ENCODE measurements around the gene CALML6.
"Not testable (repeated sequence)": the region's sequence is repeated elsewhere in the genome, so short reads cannot be mapped to it uniquely, and the experiment has no call there.

The CALML6 gene

DNA sequence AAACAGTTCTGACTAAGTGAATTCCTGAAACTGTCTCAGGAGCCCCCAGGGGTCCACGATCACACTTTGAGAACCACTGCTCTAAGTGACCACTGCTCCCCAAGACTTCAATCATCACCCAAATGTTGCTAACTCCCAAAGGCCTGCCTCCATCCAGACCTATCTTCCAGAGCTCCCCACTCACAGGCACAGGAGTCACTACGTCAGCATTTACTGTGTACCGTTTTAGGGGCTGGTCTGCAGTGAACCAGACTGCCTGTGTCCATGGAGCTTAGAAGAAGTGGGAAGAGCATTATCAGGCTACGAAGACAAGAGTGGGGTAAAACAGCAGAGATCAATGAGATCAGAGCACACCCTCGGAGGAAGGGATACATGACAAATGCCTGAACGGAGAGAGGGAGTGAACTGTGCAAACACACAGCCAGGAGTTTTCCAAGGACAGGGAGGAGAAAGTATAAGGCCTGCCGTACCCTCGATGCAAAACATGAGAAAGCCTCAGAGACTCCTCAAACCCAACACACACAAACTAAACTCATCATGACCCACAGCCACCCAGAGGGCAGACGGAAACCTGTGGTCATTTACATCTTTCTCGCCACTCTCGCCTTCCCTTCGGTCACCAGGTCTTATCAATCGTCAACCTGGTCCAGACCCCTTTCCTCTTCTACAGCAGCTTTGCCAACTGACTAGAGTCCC lies 34.3 kb upstream of the CALML6 start:
- Histone ChIP-seq H3K4me1 (ENCODE audit: insufficient read depth, low read length) (peaks cover 7% of the 10 kb centered on the region; the same call in 1 of the 2 replicates), H3K27ac (ENCODE audit: low read depth, low read length) (no peak overlapping the region), H3K9ac (ENCODE audit: low read depth, low read length) (no peak overlapping the region), H3K27me3 (ENCODE audit: insufficient read depth, low read length) (no peaks in the 10 kb centered on the region), H3K4me3 (ENCODE audit: low read length) (no peak overlapping the region), H3K9me3 (ENCODE audit: insufficient read depth, low read depth, low read length) (no peaks in the 10 kb centered on the region), H3K36me3 (ENCODE audit: insufficient read depth, low read length) (peaks cover 23% of the 10 kb centered on the region)
- 79% methylated on average over 13 of the region's 13 CpGs for WGBS

DNA sequence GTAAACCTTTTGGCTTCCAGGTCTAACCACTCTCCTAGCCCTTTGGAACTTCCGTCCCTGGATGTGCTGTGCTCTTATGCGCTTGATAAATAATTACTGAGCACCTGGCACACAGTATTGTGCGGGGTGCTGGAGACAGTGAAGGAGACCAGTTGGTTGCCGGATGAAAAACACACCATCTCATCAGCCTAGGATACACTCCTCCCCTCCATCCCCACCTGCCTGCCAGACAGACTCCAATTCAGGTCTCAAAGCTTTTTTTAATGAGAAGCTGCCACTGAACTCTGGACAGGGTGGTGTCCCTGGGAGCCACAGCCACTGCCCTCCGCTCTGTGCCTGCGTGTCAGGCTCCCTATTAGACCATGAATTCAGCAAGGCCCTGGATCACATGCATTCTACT lies 33.3 kb upstream of the CALML6 start:
- H3K9ac ChIP-seq (ENCODE audit: low read depth, low read length), result no peak overlapping the region
- no peak overlapping the region for H3K4me3 ChIP-seq (ENCODE audit: low read length)
- 96% methylated on average over 6 of the region's 6 CpGs for WGBS
- peaks cover 7% of the 10 kb centered on the region; the same call in 1 of the 2 replicates for H3K4me1 ChIP-seq (ENCODE audit: insufficient read depth, low read length)
- no peak overlapping the region for H3K27ac ChIP-seq (ENCODE audit: low read depth, low read length)
- H3K27me3 ChIP-seq (ENCODE audit: insufficient read depth, low read length), result no peaks in the 10 kb centered on the region
- H3K36me3 ChIP-seq (ENCODE audit: insufficient read depth, low read length), result peaks cover 13% of the 10 kb centered on the region
- no peaks in the 10 kb centered on the region for H3K9me3 ChIP-seq (ENCODE audit: insufficient read depth, low read depth, low read length)

DNA sequence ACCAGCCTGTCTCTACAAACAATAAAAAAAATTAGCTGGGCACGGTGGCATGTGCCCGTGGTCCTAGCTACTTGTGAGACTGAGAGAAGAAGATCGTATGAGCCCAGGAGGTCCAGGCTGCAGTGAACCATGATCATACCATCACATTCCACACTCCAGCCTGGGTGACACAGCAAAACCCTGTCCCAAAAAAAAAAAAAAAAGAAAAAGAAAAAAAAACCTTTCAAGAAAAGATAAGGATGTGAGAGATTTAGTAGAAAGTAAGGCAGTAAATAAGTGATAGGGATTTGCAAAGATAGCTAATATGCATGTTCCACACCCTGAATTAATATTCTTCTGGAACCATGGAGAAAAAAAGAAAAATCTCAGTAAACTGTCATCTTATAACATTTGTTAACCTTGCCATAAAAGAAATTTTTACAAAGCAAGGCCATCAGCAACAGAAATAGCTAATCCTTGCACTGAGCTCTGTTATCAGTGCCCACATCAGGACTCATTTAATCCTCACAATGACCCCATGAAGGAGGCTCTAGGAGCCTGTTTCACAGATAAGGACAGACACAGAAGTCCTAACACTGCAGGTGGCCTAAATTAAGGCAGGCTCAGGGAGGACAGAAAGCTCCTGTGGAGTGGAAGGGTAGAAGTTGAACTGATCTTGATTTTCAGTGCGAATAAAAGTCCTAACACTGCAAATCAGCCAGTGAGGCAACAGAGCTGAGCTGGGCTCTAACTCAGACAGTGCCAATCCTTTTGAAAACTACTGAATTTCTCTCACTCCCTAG lies 31.8 kb upstream of the CALML6 start:
- H3K4me1 ChIP-seq (ENCODE audit: insufficient read depth, low read length), result peaks cover 10% of the 10 kb centered on the region; the same call in 1 of the 2 replicates
- H3K36me3 ChIP-seq (ENCODE audit: insufficient read depth, low read length), result peaks cover 7% of the 10 kb centered on the region; the same call in 1 of the 2 replicates
- 92% methylated on average over 4 of the region's 4 CpGs for WGBS
- H3K4me3 ChIP-seq (ENCODE audit: low read length), result no peak overlapping the region
- peak overlapping the region; percentile 34; the same call in 1 of the 2 replicates for H3K27ac ChIP-seq (ENCODE audit: low read depth, low read length)
- no peaks in the 10 kb centered on the region for H3K9me3 ChIP-seq (ENCODE audit: insufficient read depth, low read depth, low read length)
- no peaks in the 10 kb centered on the region for H3K27me3 ChIP-seq (ENCODE audit: insufficient read depth, low read length)
- H3K9ac ChIP-seq (ENCODE audit: low read depth, low read length), result no peak overlapping the region

- H3K36me3 ChIP-seq (ENCODE audit: insufficient read depth, low read length); H3K27ac ChIP-seq (ENCODE audit: low read depth, low read length); H3K9ac ChIP-seq (ENCODE audit: low read depth, low read length); H3K4me3 ChIP-seq (ENCODE audit: low read length); H3K9me3 ChIP-seq (ENCODE audit: insufficient read depth, low read depth, low read length); H3K27me3 ChIP-seq (ENCODE audit: insufficient read depth, low read length): not testable (repeated sequence)
- 90% methylated on average over 11 of the region's 11 CpGs for WGBS
- peaks cover 15% of the 10 kb centered on the region for H3K4me1 ChIP-seq (ENCODE audit: insufficient read depth, low read length)
These were observed 31.2 kb upstream of the CALML6 start for GRCh38 chr1:1883890-1884289.

DNA sequence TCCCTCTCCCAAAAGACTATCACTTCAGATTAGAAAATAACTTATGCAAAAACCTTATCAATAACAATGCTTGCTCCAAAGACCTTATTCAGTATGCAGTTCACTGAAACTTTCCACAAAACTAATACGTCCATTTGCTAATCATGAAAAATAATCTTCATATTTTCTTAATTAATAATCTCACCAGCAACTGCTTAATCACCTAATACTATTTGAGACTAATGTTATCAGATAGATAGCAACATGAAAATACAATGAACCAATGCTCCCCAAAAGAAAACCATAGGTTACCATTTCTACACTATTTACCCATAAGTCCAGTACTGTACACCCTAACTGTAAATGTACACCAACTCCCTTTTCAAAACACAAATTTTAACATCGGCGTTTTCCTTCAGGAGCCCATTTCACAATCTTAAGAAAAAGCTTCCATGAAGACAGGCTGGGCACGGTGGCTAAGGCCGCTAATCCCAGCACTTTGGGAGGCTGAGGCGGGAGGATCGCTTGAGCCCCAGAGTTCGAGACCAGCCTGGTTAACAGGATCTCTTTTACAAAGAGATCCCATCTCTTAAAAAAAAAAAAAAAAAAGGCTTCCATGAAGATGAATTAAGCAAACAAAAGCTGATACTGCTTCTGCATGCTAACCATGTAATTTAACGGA lies 25.8 kb upstream of the CALML6 start:
- H3K36me3 ChIP-seq (ENCODE audit: insufficient read depth, low read length), result peaks cover 3% of the 10 kb centered on the region; the same call in 1 of the 2 replicates
- H3K9ac ChIP-seq (ENCODE audit: low read depth, low read length), result peak overlapping the region; percentile 99
- H3K27ac ChIP-seq (ENCODE audit: low read depth, low read length), result peak overlapping the region; percentile 91
- H3K9me3 ChIP-seq (ENCODE audit: insufficient read depth, low read depth, low read length), result no peaks in the 10 kb centered on the region
- H3K4me1 ChIP-seq (ENCODE audit: insufficient read depth, low read length), result peaks cover 17% of the 10 kb centered on the region
- WGBS, result 28% methylated on average over 9 of the region's 9 CpGs
- no peaks in the 10 kb centered on the region for H3K27me3 ChIP-seq (ENCODE audit: insufficient read depth, low read length)
- H3K4me3 ChIP-seq (ENCODE audit: low read length), result peak overlapping the region; percentile 98

DNA sequence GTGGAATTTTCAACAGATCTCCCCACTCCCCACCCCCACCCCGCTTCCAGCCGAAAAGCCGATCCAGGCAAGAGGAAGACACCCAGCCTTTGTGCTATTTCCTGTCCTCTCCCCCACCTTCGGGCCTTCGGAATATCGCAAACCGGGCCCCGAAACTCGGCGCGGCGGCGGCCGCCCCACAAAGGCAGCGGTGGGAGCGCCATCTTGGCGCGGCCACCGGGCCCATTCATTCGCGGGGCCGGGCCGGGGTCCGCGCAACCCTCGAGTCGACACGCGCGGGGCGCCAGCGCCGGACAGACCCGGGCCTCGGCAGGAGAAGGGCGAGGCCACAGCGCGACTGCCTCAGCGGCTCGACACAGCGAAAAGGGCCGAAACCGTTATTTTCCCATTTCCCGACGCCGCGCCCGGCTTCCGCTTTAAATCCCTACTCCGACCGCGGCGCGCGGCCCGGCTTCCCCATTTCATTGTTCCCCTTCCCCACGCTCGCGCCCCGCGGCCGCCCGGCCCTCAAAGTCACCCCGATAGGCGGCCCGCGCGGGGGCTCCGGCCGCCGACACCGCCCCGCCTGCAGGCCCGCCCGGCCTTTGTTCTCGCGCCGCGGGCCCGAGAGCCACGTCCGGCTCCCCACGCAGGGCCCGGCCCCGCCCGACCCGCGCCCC lies 25.1 kb upstream of the CALML6 start:
- peak overlapping the region; percentile 91 for H3K27ac ChIP-seq (ENCODE audit: low read depth, low read length)
- under 1% methylated on average over 88 of the region's 88 CpGs for whole genome bisulfite sequencing

GRCh38 chr1:1890506-1891348 lies 24.3 kb upstream of the CALML6 start, which contains the start of gene GNB1:
TSS of gene GNB1 (minus strand) at chr1:1891087. CDS start at chr1:1825453, 65,634 bp downstream.
- Histone ChIP-seq H3K4me3 (ENCODE audit: low read length) (peak within 1 kb of the TSS; percentile 98), H3K27ac (ENCODE audit: low read depth, low read length) (peak within 1 kb of the TSS; percentile 91), H3K36me3 (ENCODE audit: insufficient read depth, low read length) (no peaks in the 10 kb centered on the region), H3K9ac (ENCODE audit: low read depth, low read length) (peak within 1 kb of the TSS; percentile 99), H3K9me3 (ENCODE audit: insufficient read depth, low read depth, low read length) (no peaks in the 10 kb centered on the region), H3K27me3 (ENCODE audit: insufficient read depth, low read length) (no peaks in the 10 kb centered on the region), H3K4me1 (ENCODE audit: insufficient read depth, low read length) (peaks cover 27% of the 10 kb centered on the region)
- under 1% methylated on average over 136 of the region's 137 CpGs for WGBS

More for the DNA sequence above, 25.1 kb upstream of the CALML6 start:
- H3K9me3 ChIP-seq (ENCODE audit: insufficient read depth, low read depth, low read length), result no peaks in the 10 kb centered on the region
- no peaks in the 10 kb centered on the region for H3K36me3 ChIP-seq (ENCODE audit: insufficient read depth, low read length)
- peaks cover 24% of the 10 kb centered on the region for H3K4me1 ChIP-seq (ENCODE audit: insufficient read depth, low read length)
- peak overlapping the region; percentile 99 for H3K9ac ChIP-seq (ENCODE audit: low read depth, low read length)
- H3K27me3 ChIP-seq (ENCODE audit: insufficient read depth, low read length), result no peaks in the 10 kb centered on the region
- H3K4me3 ChIP-seq (ENCODE audit: low read length), result peak overlapping the region; percentile 98

DNA sequence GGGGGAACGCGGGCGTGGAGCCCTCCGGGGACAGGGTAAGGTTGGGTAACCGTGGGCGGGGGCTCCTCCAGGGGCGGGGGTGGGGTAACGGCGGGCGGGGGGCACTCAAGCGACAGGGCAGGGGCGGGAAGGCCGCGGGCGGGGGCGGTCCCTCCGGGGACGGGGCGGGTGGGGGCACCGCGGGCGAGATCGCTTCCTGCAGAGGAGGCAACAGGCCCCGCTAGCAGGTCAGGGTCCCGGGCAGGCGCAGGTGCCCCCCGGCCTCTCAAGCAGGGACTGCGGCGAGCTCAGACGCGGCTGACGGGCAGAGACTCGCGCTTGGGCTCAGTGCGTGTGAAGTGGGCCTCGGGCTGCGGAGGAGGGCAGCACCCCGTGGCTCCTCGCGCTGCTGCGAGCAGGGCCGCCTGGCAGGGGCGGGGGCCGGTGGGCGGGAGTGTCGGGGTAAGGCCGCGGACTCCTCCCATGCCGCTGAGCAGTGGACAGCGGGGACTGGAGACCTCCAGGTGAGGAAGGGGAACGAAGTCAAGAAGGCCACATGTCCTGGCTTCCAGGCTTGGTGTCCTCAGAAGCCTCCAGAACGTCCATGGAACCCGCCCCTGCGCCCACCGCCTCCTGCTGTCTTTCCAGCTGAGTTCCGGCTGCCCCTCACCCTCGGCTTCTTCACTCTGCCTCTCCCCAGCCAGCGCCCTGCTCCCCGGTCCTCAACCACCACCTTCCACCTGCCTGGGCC lies 23.5 kb upstream of the CALML6 start:
- Histone ChIP-seq H3K27ac (ENCODE audit: low read depth, low read length) (peak overlapping the region; percentile 62; the same call in 1 of the 2 replicates), H3K4me1 (ENCODE audit: insufficient read depth, low read length) (peaks cover 27% of the 10 kb centered on the region)

DNA sequence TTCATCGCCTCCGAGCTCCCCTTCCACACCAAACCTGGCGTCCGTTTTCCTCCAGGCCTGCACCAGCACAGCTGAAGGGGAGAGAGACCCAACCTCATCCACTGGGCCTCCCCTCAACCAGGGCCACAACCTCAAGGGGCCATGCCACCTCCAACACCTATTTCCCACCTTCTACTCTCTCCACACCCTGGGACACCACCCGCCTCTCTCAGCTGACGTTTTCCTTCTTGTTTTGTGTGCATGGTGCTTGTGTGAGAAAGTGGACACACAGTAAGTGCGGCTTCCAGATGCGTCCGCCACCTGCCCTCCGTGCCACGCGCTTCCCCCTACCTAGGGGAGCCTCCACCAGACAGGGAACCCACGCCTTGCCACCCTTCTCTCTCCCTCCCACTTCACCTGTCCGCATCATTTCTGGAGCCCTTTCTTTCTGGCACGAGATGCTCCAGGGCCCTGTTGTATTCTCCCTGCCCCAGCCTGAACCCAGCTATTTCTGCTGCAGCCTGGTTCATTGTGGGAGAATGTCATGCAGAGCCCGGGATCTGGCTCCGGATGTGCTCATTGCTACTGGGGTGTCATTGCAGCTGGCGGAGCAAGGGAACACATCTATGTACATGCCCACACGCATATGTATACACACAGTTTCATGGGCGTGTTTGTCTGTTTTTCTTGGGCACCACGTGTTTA lies 22.8 kb upstream of the CALML6 start:
- Histone ChIP-seq H3K9me3 (ENCODE audit: insufficient read depth, low read depth, low read length) (no peaks in the 10 kb centered on the region), H3K4me3 (ENCODE audit: low read length) (peak overlapping the region; percentile 98), H3K9ac (ENCODE audit: low read depth, low read length) (no peak overlapping the region), H3K27me3 (ENCODE audit: insufficient read depth, low read length) (no peaks in the 10 kb centered on the region), H3K4me1 (ENCODE audit: insufficient read depth, low read length) (peaks cover 27% of the 10 kb centered on the region), H3K36me3 (ENCODE audit: insufficient read depth, low read length) (no peaks in the 10 kb centered on the region), H3K27ac (ENCODE audit: low read depth, low read length) (no peak overlapping the region; the same call in 1 of the 2 replicates)
- 89% methylated on average over 19 of the region's 21 CpGs for WGBS

More for the DNA sequence above, 23.5 kb upstream of the CALML6 start:
- WGBS, result 7% methylated on average over 54 of the region's 59 CpGs
- no peaks in the 10 kb centered on the region for H3K36me3 ChIP-seq (ENCODE audit: insufficient read depth, low read length)
- peak overlapping the region; percentile 98 for H3K4me3 ChIP-seq (ENCODE audit: low read length)
- H3K27me3 ChIP-seq (ENCODE audit: insufficient read depth, low read length), result no peaks in the 10 kb centered on the region
- peak overlapping the region; percentile 69 for H3K9ac ChIP-seq (ENCODE audit: low read depth, low read length)
- no peaks in the 10 kb centered on the region for H3K9me3 ChIP-seq (ENCODE audit: insufficient read depth, low read depth, low read length)

Data from HUES64 (cell line).